HepG2 (cell line): ENCODE results near the gene CPLX3. TPM values are rescaled to one million over a fixed set of nuclear protein-coding genes. Genes with fewer than 3 reads are reported as not detected.
A peak's percentile ranks its signal among the peaks of the same experiment; 100 is the strongest.

Source experiments
- BRD4 ChIP-seq: sonication (generic); formaldehyde crosslinking; IDR thresholded peaks from 2 replicates; pipeline ENCODE4 v1.4.0; 2020; ENCODE audit warnings: missing genetic modification reagents
- CBFB ChIP-seq: sonication (generic); formaldehyde crosslinking; IDR thresholded peaks from 2 replicates; pipeline ENCODE4 v1.4.0; 2020; ENCODE audit warnings: missing genetic modification reagents
- CC2D1A ChIP-seq: sonication (generic); formaldehyde crosslinking; IDR thresholded peaks from 2 replicates; pipeline ENCODE4 v1.8.1; 2023; ENCODE audit warnings: mild to moderate bottlenecking, missing genetic modification reagents
- CHCHD3 ChIP-seq: sonication (generic); formaldehyde crosslinking; IDR thresholded peaks from 2 replicates; pipeline ENCODE4 v1.8.0; 2022; ENCODE audit warnings: mild to moderate bottlenecking, missing genetic modification reagents, moderate library complexity
- CREB3 ChIP-seq: sonication (generic); formaldehyde crosslinking; IDR thresholded peaks from 2 replicates; pipeline ENCODE4 v1.5.0; 2020; ENCODE audit warnings: missing genetic modification reagents
- DZIP1 ChIP-seq: sonication (generic); formaldehyde crosslinking; IDR thresholded peaks from 2 replicates; pipeline ENCODE4 v1.5.0; 2020; ENCODE audit warnings: mild to moderate bottlenecking, missing genetic modification reagents
- ETV6 ChIP-seq: sonication (generic); formaldehyde crosslinking; conservative IDR thresholded peaks from 2 replicates; pipeline ENCODE4 v1.4.0; 2020; ENCODE audit warnings: missing genetic modification reagents
- HES4 ChIP-seq: sonication (generic); formaldehyde crosslinking; IDR thresholded peaks from 2 replicates; pipeline ENCODE4 v1.9.0; 2021; ENCODE audit warnings: mild to moderate bottlenecking, missing genetic modification reagents, borderline replicate concordance
- HNF4A ChIP-seq: sonication (generic); formaldehyde crosslinking; IDR thresholded peaks from 2 replicates; pipeline ENCODE4 v1.4.0; 2020; ENCODE audit warnings: missing genetic modification reagents
- HNF4G ChIP-seq, 2 experiments: sonication (generic) in 1 of 2; formaldehyde crosslinking in 1 of 2; IDR thresholded peaks; 2 replicates each; pipeline versions ENCODE4 v1.4.0 to v1.6.1; 2011 to 2020; ENCODE audit warnings: borderline replicate concordance in 2 of 2, low read depth in 2 of 2, mild to moderate bottlenecking in 2 of 2, low read length in 1 of 2, missing genetic modification reagents in 1 of 2, moderate library complexity in 1 of 2
- JARID2 ChIP-seq: sonication (generic); formaldehyde crosslinking; IDR thresholded peaks from 2 replicates; pipeline ENCODE4 v1.8.1; 2023; ENCODE audit warnings: missing genetic modification reagents, inconsistent platforms; ENCODE audit not compliant: insufficient replicate concordance
- JUNB ChIP-seq: sonication (generic); formaldehyde crosslinking; IDR thresholded peaks from 2 replicates; pipeline ENCODE4 v1.8.0; 2022; ENCODE audit warnings: missing genetic modification reagents, mild to moderate bottlenecking, borderline replicate concordance
- MIER2 ChIP-seq: IDR thresholded peaks from 2 replicates; pipeline ENCODE4 v1.6.1; 2016; ENCODE audit warnings: missing biosample characterization, missing genetic modification reagents
- NFE2L1 ChIP-seq: sonication (generic); formaldehyde crosslinking; IDR thresholded peaks from 2 replicates; pipeline ENCODE4 v1.4.0; 2020; ENCODE audit warnings: missing genetic modification reagents, mild to moderate bottlenecking, borderline replicate concordance
- NONO ChIP-seq, 2 experiments: fragments of 450-650 bp in 1 of 2; sonication (generic) in 1 of 2; formaldehyde crosslinking in 1 of 2; IDR thresholded peaks in 1 of 2; conservative IDR thresholded peaks in 1 of 2; 2 replicates each; pipeline versions ENCODE4 v1.6.1 to v1.8.0; 2017 to 2022; ENCODE audit warnings: mild to moderate bottlenecking in 1 of 2, missing genetic modification reagents in 1 of 2, moderate library complexity in 1 of 2
- PHF20 ChIP-seq: sonication (generic); formaldehyde crosslinking; IDR thresholded peaks from 2 replicates; pipeline ENCODE4 v1.5.0; 2020; ENCODE audit warnings: mild to moderate bottlenecking, missing genetic modification reagents
- RFX5 ChIP-seq: IDR thresholded peaks from 2 replicates; pipeline ENCODE4 v1.6.1; 2011; ENCODE audit warnings: low read depth, low read length, improper control_type of control experiment
- RNF2 ChIP-seq: fragments of 450-650 bp; conservative IDR thresholded peaks from 2 replicates; pipeline ENCODE4 v1.6.1; 2016; ENCODE audit warnings: low read depth
- SRSF1 ChIP-seq: fragments of 200-400 bp; formaldehyde crosslinking; optimal IDR thresholded peaks from 2 replicates; pipeline ENCODE3; 2017; ENCODE audit warnings: mild to moderate bottlenecking, low read depth, low read length, moderate library complexity
- ZNF280B ChIP-seq: sonication (generic); formaldehyde crosslinking; IDR thresholded peaks from 2 replicates; pipeline ENCODE4 v1.5.0; 2020; ENCODE audit warnings: missing genetic modification reagents, mild to moderate bottlenecking, borderline replicate concordance
- ZNF354B ChIP-seq: sonication (generic); formaldehyde crosslinking; IDR thresholded peaks from 2 replicates; pipeline ENCODE4 v1.8.0; 2022; ENCODE audit warnings: mild to moderate bottlenecking, missing genetic modification reagents
- ZNF431 ChIP-seq: sonication (generic); formaldehyde crosslinking; IDR thresholded peaks from 2 replicates; pipeline ENCODE4 v1.9.0; 2022; ENCODE audit warnings: missing genetic modification reagents, low read depth, mild to moderate bottlenecking, borderline replicate concordance
- ZNF441 ChIP-seq: sonication (generic); formaldehyde crosslinking; IDR thresholded peaks from 2 replicates; pipeline ENCODE4 v1.7.0; 2021; ENCODE audit warnings: missing genetic modification reagents, borderline replicate concordance
- ZNF691 ChIP-seq: sonication (generic); formaldehyde crosslinking; IDR thresholded peaks from 2 replicates; pipeline ENCODE4 v1.4.0; 2020; ENCODE audit warnings: missing genetic modification reagents, low read depth, mild to moderate bottlenecking, borderline replicate concordance
- polyA plus RNA-seq, 8 experiments: library from polyadenylated mRNA; depleted of rRNA in 3 of 8; stranded (reverse) in 7 of 8; unstranded in 1 of 8; fragments of >200 nt; fragmentation: Illumina TruSeq in 4 of 8; extraction: Trizol in 4 of 8; gene quantifications; 2 replicates each; pipeline versions ENCODE4 v1.2.1 to v1.2.3, GENCODE V29; 2011 to 2016; ENCODE audit warnings: low read depth in 4 of 8, missing spikeins in 1 of 8, mixed read lengths in 1 of 8; ENCODE audit not compliant: insufficient read depth in 1 of 8
- total RNA-seq, 5 experiments: library from RNA; depleted of rRNA; stranded (reverse); fragments of >200 nt; fragmentation: Illumina TruSeq; extraction: Trizol; gene quantifications; 2 replicates each; pipeline ENCODE4 v1.2.3, GENCODE V29; 2016; ENCODE audit warnings: low read depth in 1 of 5

CPLX3 gene
- total and polyA plus RNA-seq, 2 of the 13 experiments (the other 11 are each of a cell fraction or from before 2014, with no cell fraction given): not detected

GRCh38 chr15:74816624-74817369 is 9.6 kb upstream of the CPLX3 start (continued):
- TF ChIP-seq HNF4A (CRISPR knock-in tag) (peak; percentile 43; the same call in 1 of the 2 replicates), JARID2 (CRISPR knock-in tag) (no peak), ZNF354B (CRISPR knock-in tag) (no peak), CC2D1A (CRISPR knock-in tag) (no peak), CBFB (CRISPR knock-in tag) (no peak), ETV6 (CRISPR knock-in tag) (no peak), JUNB (CRISPR knock-in tag) (no peak), NFE2L1 (CRISPR knock-in tag) (no peak), DZIP1 (CRISPR knock-in tag) (no peak), MIER2 (CRISPR knock-in tag) (no peak), HNF4G (IDR thresholded peaks at IDR 0.05; ENCODE audit: borderline replicate concordance, low read depth, low read length) (peak; percentile 10; the same call in 1 of the 2 replicates), HNF4G (CRISPR knock-in tag; IDR thresholded peaks at IDR 0.05; ENCODE audit: borderline replicate concordance, low read depth) (no peak), CHCHD3 (CRISPR knock-in tag) (no peak), RNF2 (no peak), SRSF1 (no peak), CREB3 (no peak), PHF20 (no peak), BRD4 (no peak), HES4 (no peak), NONO (IDR thresholded peaks at IDR 0.05) (no peak), NONO (CRISPR knock-in tag; conservative IDR thresholded peaks at IDR 0.05) (0 out of 2 replicates have a peak, but pooled peaks have one; percentile 31), ZNF280B (CRISPR knock-in tag) (no peak), ZNF431 (CRISPR knock-in tag) (no peak), ZNF691 (CRISPR knock-in tag) (no peak), RFX5 (no peak), ZNF441 (no peak)
